Measurements from ENCODE around the gene CCDC14.

The CCDC14 gene

GRCh38 chr3:123884993-123885392, 76.0 kb downstream of the CCDC14 start:
- DNase-seq, result no peak
- TF ChIP-seq POLR2A (IDR thresholded peaks at IDR 0.05; ENCODE audit: low read length), result no peak
- no peak for TF ChIP-seq GATA1 (IDR thresholded peaks at IDR 0.05; ENCODE audit: low read depth, low read length)

- peak; percentile 12 to 38 for DNase-seq
- TF ChIP-seq POLR2A (IDR thresholded peaks at IDR 0.05; ENCODE audit: low read length) (no peak), GATA1 (IDR thresholded peaks at IDR 0.05; ENCODE audit: low read depth, low read length) (no peak)
Measured at GRCh38 chr3:123884203-123884831, 76.7 kb downstream of the CCDC14 start, which contains the start of gene MYLK. MYLK (minus strand) TSS chr3:123884332; CDS start chr3:123793841, 90,491 bp downstream.

GRCh38 chr3:123883701-123884202, 77.3 kb downstream of the CCDC14 start:
- no peak for DNase-seq

GRCh38 chr3:123883111-123883510, 77.9 kb downstream of the CCDC14 start:
- no peak for DNase-seq
- TF ChIP-seq GATA1 (IDR thresholded peaks at IDR 0.05; ENCODE audit: low read depth, low read length) (no peak), POLR2A (IDR thresholded peaks at IDR 0.05; ENCODE audit: low read length) (no peak)

More at GRCh38 chr3:123883701-123884202, 77.3 kb downstream of the CCDC14 start:
- no peak for TF ChIP-seq POLR2A (IDR thresholded peaks at IDR 0.05; ENCODE audit: low read length)
- TF ChIP-seq GATA1 (IDR thresholded peaks at IDR 0.05; ENCODE audit: low read depth, low read length), result no peak

GRCh38 chr3:123881771-123882170, 79.3 kb downstream of the CCDC14 start:
- TF ChIP-seq GATA1 (IDR thresholded peaks at IDR 0.05; ENCODE audit: low read depth, low read length), result no peak
- no peak for TF ChIP-seq POLR2A (IDR thresholded peaks at IDR 0.05; ENCODE audit: low read length)
- no peak for DNase-seq

- no peak for TF ChIP-seq POLR2A (IDR thresholded peaks at IDR 0.05; ENCODE audit: low read length)
- TF ChIP-seq GATA1 (IDR thresholded peaks at IDR 0.05; ENCODE audit: low read depth, low read length), result no peak
- DNase-seq, result peak; percentile 3
Measured at GRCh38 chr3:123880998-123881561, 79.9 kb downstream of the CCDC14 start.

- TF ChIP-seq GATA1 (IDR thresholded peaks at IDR 0.05; ENCODE audit: low read depth, low read length) (no peak), POLR2A (IDR thresholded peaks at IDR 0.05; ENCODE audit: low read length) (no peak)
- no peak for DNase-seq
Measured at GRCh38 chr3:123878807-123879206, 82.2 kb downstream of the CCDC14 start.

GRCh38 chr3:123877965-123878364, 83.1 kb downstream of the CCDC14 start:
- TF ChIP-seq GATA1 (IDR thresholded peaks at IDR 0.05; ENCODE audit: low read depth, low read length) (no peak), POLR2A (IDR thresholded peaks at IDR 0.05; ENCODE audit: low read length) (no peak)
- no peak for DNase-seq

- TF ChIP-seq GATA1 (IDR thresholded peaks at IDR 0.05; ENCODE audit: low read depth, low read length) (no peak), POLR2A (IDR thresholded peaks at IDR 0.05; ENCODE audit: low read length) (no peak)
- no peak for DNase-seq
Measured at GRCh38 chr3:123877466-123877865, 83.6 kb downstream of the CCDC14 start.

- TF ChIP-seq POLR2A (IDR thresholded peaks at IDR 0.05; ENCODE audit: low read length) (no peak), GATA1 (IDR thresholded peaks at IDR 0.05; ENCODE audit: low read depth, low read length) (no peak)
- DNase-seq, result no peak
Measured at GRCh38 chr3:123876858-123877257, 84.2 kb downstream of the CCDC14 start.

- no peak for DNase-seq
- no peak for TF ChIP-seq POLR2A (IDR thresholded peaks at IDR 0.05; ENCODE audit: low read length)
- no peak for TF ChIP-seq GATA1 (IDR thresholded peaks at IDR 0.05; ENCODE audit: low read depth, low read length)
Measured at GRCh38 chr3:123872621-123873020, 88.4 kb downstream of the CCDC14 start.

GRCh38 chr3:123871946-123872345, 89.1 kb downstream of the CCDC14 start:
- TF ChIP-seq POLR2A (IDR thresholded peaks at IDR 0.05; ENCODE audit: low read length) (no peak), GATA1 (IDR thresholded peaks at IDR 0.05; ENCODE audit: low read depth, low read length) (no peak)
- DNase-seq, result no peak

- DNase-seq, result no peak
- TF ChIP-seq POLR2A (IDR thresholded peaks at IDR 0.05; ENCODE audit: low read length) (no peak), GATA1 (IDR thresholded peaks at IDR 0.05; ENCODE audit: low read depth, low read length) (no peak)
Measured at GRCh38 chr3:123870033-123870432, 91.0 kb downstream of the CCDC14 start.

- no peak for TF ChIP-seq POLR2A (IDR thresholded peaks at IDR 0.05; ENCODE audit: low read length)
- no peak for DNase-seq
Measured at GRCh38 chr3:123869165-123869564, 91.9 kb downstream of the CCDC14 start.

GRCh38 chr3:123864706-123865105, 96.3 kb downstream of the CCDC14 start:
- no peak for DNase-seq
- no peak for TF ChIP-seq POLR2A (IDR thresholded peaks at IDR 0.05; ENCODE audit: low read length)
- TF ChIP-seq GATA1 (IDR thresholded peaks at IDR 0.05; ENCODE audit: low read depth, low read length), result no peak
